H9 (cell line): ENCODE measurements around the gene CERK. TPM values are rescaled to one million over a fixed set of nuclear protein-coding genes. Genes with fewer than 3 reads are reported as not detected.

Experiments used
- DNase-seq: peaks from one replicate; pipeline ENCODE4 v3.0.0-alpha.2; 2017
- H2AFZ ChIP-seq: one replicate; pipeline ENCODE4 v1.6.1; 2013; ENCODE audit warnings: mild to moderate bottlenecking, low read length, control low read depth, moderate library complexity
- H2AK5ac ChIP-seq: 2 replicates; pipeline ENCODE4 v1.6.1; 2013; ENCODE audit warnings: low read length, control low read depth, mixed read lengths; ENCODE audit not compliant: insufficient read length
- H2BK120ac ChIP-seq: one replicate; pipeline ENCODE4 v1.6.1; 2013; ENCODE audit warnings: low read depth, mild to moderate bottlenecking, low read length, control low read depth, inconsistent platforms; ENCODE audit not compliant: poor library complexity, severe bottlenecking
- H2BK12ac ChIP-seq: 2 replicates; pipeline ENCODE4 v1.6.1; 2013; ENCODE audit warnings: low read length, control low read depth, mixed read lengths, low read depth; ENCODE audit not compliant: insufficient read length
- H2BK15ac ChIP-seq: 2 replicates; pipeline ENCODE4 v1.6.1; 2013; ENCODE audit warnings: low read depth, low read length, control low read depth
- H2BK20ac ChIP-seq: one replicate; pipeline ENCODE4 v1.6.1; 2013; ENCODE audit warnings: low read depth, mild to moderate bottlenecking, low read length, control low read depth, inconsistent platforms; ENCODE audit not compliant: poor library complexity, severe bottlenecking
- H2BK5ac ChIP-seq: 2 replicates; pipeline ENCODE4 v1.6.1; 2013; ENCODE audit warnings: low read length, control low read depth, mixed read lengths; ENCODE audit not compliant: insufficient read length
- H3K14ac ChIP-seq: 2 replicates; pipeline ENCODE4 v1.6.1; 2013; ENCODE audit warnings: low read length, control low read depth; ENCODE audit not compliant: insufficient read depth
- H3K18ac ChIP-seq: 2 replicates; pipeline ENCODE4 v1.6.1; 2013; ENCODE audit warnings: low read depth, mild to moderate bottlenecking, mixed read lengths, low read length, control low read depth; ENCODE audit not compliant: insufficient read length
- H3K23ac ChIP-seq: 2 replicates; pipeline ENCODE4 v1.6.1; 2013; ENCODE audit warnings: low read length, control low read depth, mixed read lengths, low read depth; ENCODE audit not compliant: insufficient read length
- H3K23me2 ChIP-seq: 2 replicates; pipeline ENCODE4 v1.6.1; 2013; ENCODE audit warnings: low read depth, mild to moderate bottlenecking, mixed read lengths, low read length, control low read depth; ENCODE audit not compliant: insufficient read length, poor library complexity, severe bottlenecking
- H3K27ac ChIP-seq: 2 replicates; pipeline ENCODE4 v1.5.1; 2013; ENCODE audit warnings: low read length, control low read depth, mixed read lengths, low read depth; ENCODE audit not compliant: insufficient read length
- H3K27me3 ChIP-seq: 2 replicates; pipeline ENCODE4 v1.6.1; 2013; ENCODE audit warnings: low read length, control low read depth, inconsistent platforms; ENCODE audit not compliant: insufficient read depth
- H3K4ac ChIP-seq: 2 replicates; pipeline ENCODE4 v1.6.1; 2013; ENCODE audit warnings: low read depth, mild to moderate bottlenecking, control low read depth, inconsistent platforms, low read length, moderate library complexity
- H3K4me1 ChIP-seq: 2 replicates; pipeline ENCODE4 v1.6.1; 2013; ENCODE audit warnings: low read length, control low read depth, inconsistent platforms; ENCODE audit not compliant: insufficient read depth
- H3K4me2 ChIP-seq: 2 replicates; pipeline ENCODE4 v1.6.1; 2013; ENCODE audit warnings: low read length, control low read depth, mixed read lengths; ENCODE audit not compliant: insufficient read length, insufficient read depth
- H3K56ac ChIP-seq: 2 replicates; pipeline ENCODE4 v1.6.1; 2013; ENCODE audit warnings: low read depth, mild to moderate bottlenecking, mixed read lengths, low read length, control low read depth; ENCODE audit not compliant: insufficient read length
- H3K79me1 ChIP-seq: 2 replicates; pipeline ENCODE4 v1.6.1; 2013; ENCODE audit warnings: low read depth, mild to moderate bottlenecking, moderate library complexity, low read length, control low read depth, inconsistent platforms; ENCODE audit not compliant: insufficient read depth, poor library complexity, severe bottlenecking
- H3K79me2 ChIP-seq: 2 replicates; pipeline ENCODE4 v1.6.1; 2013; ENCODE audit warnings: low read length, control low read depth, inconsistent platforms; ENCODE audit not compliant: insufficient read depth
- H3K9ac ChIP-seq: 2 replicates; pipeline ENCODE4 v1.6.1; 2013; ENCODE audit warnings: low read length, control low read depth, mixed read lengths; ENCODE audit not compliant: insufficient read length; ENCODE audit errors: extremely low read depth
- H3K9me3 ChIP-seq: one replicate; pipeline ENCODE4 v1.6.1; 2013; ENCODE audit warnings: low read depth, low read length, inconsistent platforms; ENCODE audit not compliant: control insufficient read depth
- H3T11ph ChIP-seq: one replicate; pipeline ENCODE4 v1.6.1; 2013; ENCODE audit warnings: mild to moderate bottlenecking, low read length, control low read depth, inconsistent platforms
- H4K20me1 ChIP-seq: one replicate; pipeline ENCODE4 v1.6.1; 2013; ENCODE audit not compliant: control insufficient read depth, insufficient read length, insufficient read depth
- H4K5ac ChIP-seq: 2 replicates; pipeline ENCODE4 v1.6.1; 2013; ENCODE audit warnings: low read depth, mild to moderate bottlenecking, mixed read lengths, low read length, control low read depth; ENCODE audit not compliant: insufficient read length
- H4K8ac ChIP-seq: replicated peaks from 2 replicates; pipeline ENCODE4 v1.6.1; 2013; ENCODE audit warnings: low read length, control low read depth, mixed read lengths, low read depth; ENCODE audit not compliant: insufficient read length
- H4K91ac ChIP-seq: 2 replicates; pipeline ENCODE4 v1.6.1; 2013; ENCODE audit warnings: low read depth, mild to moderate bottlenecking, moderate library complexity, mixed read lengths, low read length, control low read depth; ENCODE audit not compliant: insufficient read length
- H3K27ac Mint-ChIP-seq, 3 experiments: 2 replicates in 2 of 3; 3 replicates in 1 of 3; pipeline ENCODE4 v1.8.0; 2020 to 2021; ENCODE audit warnings: mixed read lengths in 3 of 3, mild to moderate bottlenecking in 1 of 3, moderate library complexity in 1 of 3
- H3K27me3 Mint-ChIP-seq: 2 replicates; pipeline ENCODE4 v1.8.0; 2021; ENCODE audit warnings: low read depth, mild to moderate bottlenecking, moderate library complexity, mixed read lengths
- H3K36me3 Mint-ChIP-seq, 3 experiments: 2 replicates in 2 of 3; 3 replicates in 1 of 3; pipeline ENCODE4 v1.8.0; 2020 to 2021; ENCODE audit warnings: low read depth in 3 of 3, mixed read lengths in 3 of 3; ENCODE audit not compliant: insufficient read depth in 1 of 3
- H3K4me1 Mint-ChIP-seq, 2 experiments: 2 replicates each; pipeline ENCODE4 v1.8.0; 2020; ENCODE audit warnings: mixed read lengths in 2 of 2
- H3K4me3 Mint-ChIP-seq, 2 experiments: 2 replicates in 1 of 2; 3 replicates in 1 of 2; pipeline ENCODE4 v1.8.0; 2020 to 2021; ENCODE audit warnings: mild to moderate bottlenecking in 2 of 2, mixed read lengths in 2 of 2, moderate library complexity in 1 of 2
- H3K9me3 Mint-ChIP-seq, 2 experiments: 2 replicates in 1 of 2; 3 replicates in 1 of 2; pipeline ENCODE4 v1.8.0; 2020; ENCODE audit warnings: mild to moderate bottlenecking in 2 of 2, mixed read lengths in 2 of 2, moderate library complexity in 1 of 2
- CTCF ChIP-seq: fragments of 200-600 bp; sonication (generic); conservative IDR thresholded peaks from 3 replicates; pipeline ENCODE4 v1.8.0; 2021; ENCODE audit warnings: antibody characterized with exemption, mild to moderate bottlenecking
- WGBS: extraction: QIAGEN DNeasy Blood & Tissue Kit; methylation state at CpG from one replicate; pipeline ENCODE4 v1.1.7; 2013; ENCODE audit warnings: missing lambda C conversion rate, low lambda C conversion rate, mixed read lengths; ENCODE audit not compliant: insufficient read length; ENCODE audit errors: extremely low coverage; 5-methylcytosine and 5-hydroxymethylcytosine counted together
- total RNA-seq: library from RNA; stranded (reverse); gene quantifications from 2 replicates; pipeline ENCODE4 v1.2.1, GENCODE V29; 2021

The CERK gene
- total RNA-seq, 1 experiment from 2014 or later, result 47.1 TPM

- Histone ChIP-seq H3K9me3 (no peaks in the 10 kb centered on the region), H2BK15ac (no peak overlapping the region), H3K27ac (no peak overlapping the region), H3K79me1 (no peaks in the 10 kb centered on the region), H2AFZ (no peak overlapping the region), H4K8ac (no peak overlapping the region), H3K4me2 (no peak overlapping the region), H3K23me2 (no peaks in the 10 kb centered on the region), H4K20me1 (no peaks in the 10 kb centered on the region), H3K9ac (no peak overlapping the region), H3K14ac (no peak overlapping the region), H3K18ac (no peak overlapping the region), H4K91ac (no peak overlapping the region), H3T11ph (no peak overlapping the region), H3K23ac (no peak overlapping the region), H3K79me2 (no peaks in the 10 kb centered on the region), H3K27me3 (no peaks in the 10 kb centered on the region), H3K4me1 (no peaks in the 10 kb centered on the region), H3K4ac (no peak overlapping the region), H2AK5ac (no peak overlapping the region), H2BK5ac (no peak overlapping the region), H3K56ac (no peak overlapping the region), H2BK20ac (no peak overlapping the region), H2BK12ac (no peak overlapping the region), H4K5ac (no peak overlapping the region), H2BK120ac (no peak overlapping the region)
- Mint-ChIP-seq H3K27me3 (no peaks in the 10 kb centered on the region), H3K4me1 (peaks cover 3 to 8% of the 10 kb centered on the region in 2 experiments), H3K4me3 (no peak overlapping the region), H3K36me3 (peaks cover 2 to 7% (median 5%) of the 10 kb centered on the region in 3 experiments; a peak in 5 of 7 replicates), H3K9me3 (no peaks in the 10 kb centered on the region), H3K27ac (no peak overlapping the region)
- WGBS, result no CpG with 5 or more reads among the region's 18 CpGs
- no peak for TF ChIP-seq CTCF
- no peak for DNase-seq
These were observed 72.2 kb downstream of the CERK start for GRCh38 chr22:46665751-46666280.
